ENCODE data around the gene SLC35G3.
"Not testable (repeated sequence)": the region's sequence is repeated elsewhere in the genome, so short reads cannot be mapped to it uniquely, and the experiment has no call there.

Gene SLC35G3

GRCh38 chr17:35210741-35211140 is 16.5 kb upstream of the SLC35G3 start:
- no peak for TF ChIP-seq ZFX (IDR thresholded peaks at IDR 0.05)
- TF ChIP-seq, protein P1, sequence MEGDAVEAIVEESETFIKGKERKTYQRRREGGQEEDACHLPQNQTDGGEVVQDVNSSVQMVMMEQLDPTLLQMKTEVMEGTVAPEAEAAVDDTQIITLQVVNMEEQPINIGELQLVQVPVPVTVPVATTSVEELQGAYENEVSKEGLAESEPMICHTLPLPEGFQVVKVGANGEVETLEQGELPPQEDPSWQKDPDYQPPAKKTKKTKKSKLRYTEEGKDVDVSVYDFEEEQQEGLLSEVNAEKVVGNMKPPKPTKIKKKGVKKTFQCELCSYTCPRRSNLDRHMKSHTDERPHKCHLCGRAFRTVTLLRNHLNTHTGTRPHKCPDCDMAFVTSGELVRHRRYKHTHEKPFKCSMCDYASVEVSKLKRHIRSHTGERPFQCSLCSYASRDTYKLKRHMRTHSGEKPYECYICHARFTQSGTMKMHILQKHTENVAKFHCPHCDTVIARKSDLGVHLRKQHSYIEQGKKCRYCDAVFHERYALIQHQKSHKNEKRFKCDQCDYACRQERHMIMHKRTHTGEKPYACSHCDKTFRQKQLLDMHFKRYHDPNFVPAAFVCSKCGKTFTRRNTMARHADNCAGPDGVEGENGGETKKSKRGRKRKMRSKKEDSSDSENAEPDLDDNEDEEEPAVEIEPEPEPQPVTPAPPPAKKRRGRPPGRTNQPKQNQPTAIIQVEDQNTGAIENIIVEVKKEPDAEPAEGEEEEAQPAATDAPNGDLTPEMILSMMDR (conservative IDR thresholded peaks at IDR 0.05) = no peak

DNA sequence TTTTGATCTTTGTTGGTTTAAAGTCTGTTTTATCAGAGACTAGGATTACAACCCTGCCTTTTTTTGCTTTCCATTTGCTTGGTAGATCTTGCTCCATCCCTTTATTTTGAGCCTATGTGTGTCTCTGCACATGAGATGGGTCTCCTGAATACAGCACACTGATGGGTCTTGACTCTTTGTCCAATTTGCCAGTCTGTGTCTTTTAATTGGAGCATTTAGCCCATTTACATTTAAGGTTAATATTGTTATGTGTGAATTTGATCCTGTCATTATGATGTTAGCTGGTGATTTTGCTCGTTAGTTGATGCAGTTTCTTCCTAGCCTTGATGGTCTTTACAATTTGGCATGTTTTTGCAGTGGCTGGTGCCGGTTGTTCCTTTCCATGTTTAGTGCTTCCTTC is 8.4 kb upstream of the SLC35G3 start:
- not testable (repeated sequence) for H3K27ac ChIP-seq

More at GRCh38 chr17:35210741-35211140, 16.5 kb upstream of the SLC35G3 start:
- no peak overlapping the region for H3K27ac ChIP-seq

- not testable (repeated sequence) for H3K27ac ChIP-seq
Measured at GRCh38 chr17:35195062-35195461, 869 bp upstream of the SLC35G3 start.

- TF ChIP-seq ZFX (IDR thresholded peaks at IDR 0.05) = no peak
- TF ChIP-seq, protein P1 (conservative IDR thresholded peaks at IDR 0.05) = no peak
- no peak overlapping the region for H3K27ac ChIP-seq
Measured at GRCh38 chr17:35192708-35193107, 1.5 kb downstream of the SLC35G3 start.

DNA sequence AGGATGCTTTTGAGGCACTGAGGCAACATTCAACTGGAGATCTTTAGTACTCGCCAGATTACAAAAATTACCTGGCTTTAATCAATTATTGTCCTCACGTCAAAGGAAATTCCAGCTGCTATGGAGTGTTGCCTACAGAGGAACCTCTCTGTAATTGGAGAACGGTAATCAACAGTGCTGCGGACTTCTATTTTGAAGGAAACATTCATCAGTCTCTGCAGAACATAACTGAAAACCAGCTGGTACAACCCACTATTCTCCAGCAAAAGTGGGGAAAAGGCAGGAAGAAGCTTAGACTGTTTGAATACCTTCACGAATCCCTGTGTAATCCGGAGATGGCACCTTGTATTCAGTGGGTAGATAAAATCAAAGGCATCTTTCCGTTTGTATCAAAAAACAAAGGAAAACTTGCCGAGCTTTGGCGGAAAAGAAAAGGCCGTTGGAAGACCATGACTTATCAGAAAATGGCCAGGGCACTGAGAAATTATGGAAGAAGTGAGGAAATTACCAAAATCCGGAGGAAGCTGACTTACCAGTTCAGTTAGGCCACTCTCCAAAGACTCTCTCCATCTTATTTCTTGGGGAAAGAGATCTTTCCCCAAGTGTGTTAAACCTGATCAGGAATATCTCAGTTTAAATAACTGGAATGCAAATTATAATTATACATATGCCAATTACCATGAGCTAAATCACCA is 3.0 kb downstream of the SLC35G3 start:
- no peak for TF ChIP-seq ZFX (IDR thresholded peaks at IDR 0.05)
- TF ChIP-seq, protein P1 (conservative IDR thresholded peaks at IDR 0.05) = no peak
- no peak overlapping the region for H3K27ac ChIP-seq

- H3K27ac ChIP-seq = no peak overlapping the region
- TF ChIP-seq, protein P1 (conservative IDR thresholded peaks at IDR 0.05) = no peak
- TF ChIP-seq ZFX (IDR thresholded peaks at IDR 0.05) = no peak
Measured at GRCh38 chr17:35189291-35189690, 4.9 kb downstream of the SLC35G3 start.

DNA sequence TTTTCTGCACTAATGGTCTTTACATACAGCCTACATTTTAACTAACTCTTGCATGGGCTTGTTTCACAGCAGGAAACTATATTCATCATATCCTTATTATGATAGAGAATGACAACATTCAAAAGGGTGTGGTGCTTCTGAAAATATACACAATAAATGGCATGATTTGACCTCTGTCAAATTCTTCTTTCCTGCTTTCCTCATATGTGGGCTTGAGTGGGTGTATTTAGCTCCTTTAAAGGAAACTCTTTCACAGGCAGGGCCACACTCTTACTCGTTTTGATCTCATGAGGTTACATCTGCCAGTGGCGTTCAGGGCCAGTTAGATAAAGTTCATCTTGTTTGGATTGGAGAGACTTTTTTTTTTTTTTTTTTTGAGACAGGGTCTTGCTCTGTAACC is 6.1 kb downstream of the SLC35G3 start:
- H3K27ac ChIP-seq = no peak overlapping the region
- TF ChIP-seq, protein P1 (conservative IDR thresholded peaks at IDR 0.05) = no peak
- no peak for TF ChIP-seq ZFX (IDR thresholded peaks at IDR 0.05)

GRCh38 chr17:35187481-35187880 is 6.7 kb downstream of the SLC35G3 start:
- no peak overlapping the region for H3K27ac ChIP-seq
- TF ChIP-seq, protein P1 (conservative IDR thresholded peaks at IDR 0.05) = no peak
- TF ChIP-seq ZFX (IDR thresholded peaks at IDR 0.05) = no peak
